ENCODE data around the gene MAML2. TPM values are rescaled to one million over a fixed set of nuclear protein-coding genes. Genes with fewer than 3 reads are reported as not detected.

Gene MAML2
- total RNA-seq, 3 donors from 2014 or later (not counting 1 experiment from before 2014, with no cell fraction given), result 14.2 to 20.5 (median 16.1) TPM

GRCh38 chr11:96045622-96046456, 297.2 kb downstream of the MAML2 start:
- no peaks in the 10 kb centered on the region for H3K4me1 ChIP-seq (ENCODE audit: control insufficient read depth, insufficient read depth, low read length)
- H3K9me3 ChIP-seq (ENCODE audit: control insufficient read depth, insufficient read depth, low read length), result no peaks in the 10 kb centered on the region
- H3K27me3 ChIP-seq (ENCODE audit: control insufficient read depth, insufficient read depth, low read length), result no peaks in the 10 kb centered on the region
- H3K4me3 ChIP-seq (ENCODE audit: low read length), result no peak overlapping the region
- H3K27me3 Mint-ChIP-seq (ENCODE audit: low read depth in 2 of 2), result no peaks in the 10 kb centered on the region
- no peaks in the 10 kb centered on the region for H3K36me3 ChIP-seq (ENCODE audit: control insufficient read depth, insufficient read depth, low read length)
- intact Hi-C loops (cut with micrococcal nuclease), result no loop called here
- no peak overlapping the region for H3K27ac Mint-ChIP-seq
- no peaks in the 10 kb centered on the region for H3K9me3 Mint-ChIP-seq
- no peak overlapping the region for H3K27ac ChIP-seq (ENCODE audit: low read length)
- WGBS (ENCODE audit: insufficient coverage), result 64% methylated on average over 9 of the region's 11 CpGs
- TF ChIP-seq CTCF (IDR thresholded peaks at IDR 0.05), result no peak
- no peaks in the 10 kb centered on the region for H3K36me3 Mint-ChIP-seq
- H3K4me3 Mint-ChIP-seq, result no peak overlapping the region
- DNase-seq (no peak), ATAC-seq (no peak)
- H3K4me1 Mint-ChIP-seq, result peaks cover 0 to 8% of the 10 kb centered on the region in 2 donors

- no peaks in the 10 kb centered on the region for H3K27me3 ChIP-seq (ENCODE audit: control insufficient read depth, insufficient read depth, low read length)
- no peaks in the 10 kb centered on the region for H3K4me1 ChIP-seq (ENCODE audit: control insufficient read depth, insufficient read depth, low read length)
- H3K9me3 ChIP-seq (ENCODE audit: control insufficient read depth, insufficient read depth, low read length), result no peaks in the 10 kb centered on the region
- Mint-ChIP-seq H3K27me3 (ENCODE audit: low read depth in 2 of 2) (no peaks in the 10 kb centered on the region), H3K36me3 (no peaks in the 10 kb centered on the region), H3K4me3 (no peak overlapping the region), H3K9me3 (no peaks in the 10 kb centered on the region), H3K27ac (no peak overlapping the region), H3K4me1 (peaks cover 0 to 8% of the 10 kb centered on the region in 2 donors)
- DNase-seq, result no peak
- no peaks in the 10 kb centered on the region for H3K36me3 ChIP-seq (ENCODE audit: control insufficient read depth, insufficient read depth, low read length)
- no peak for TF ChIP-seq CTCF (IDR thresholded peaks at IDR 0.05)
- 75% methylated on average over 2 of the region's 2 CpGs for WGBS (ENCODE audit: insufficient coverage)
- H3K4me3 ChIP-seq (ENCODE audit: low read length), result no peak overlapping the region
- H3K27ac ChIP-seq (ENCODE audit: low read length), result no peak overlapping the region
- intact Hi-C loops (cut with micrococcal nuclease), result no loop called here
- no peak for ATAC-seq
Observed at GRCh38 chr11:96044747-96045146, 298.2 kb downstream of the MAML2 start.

GRCh38 chr11:96044311-96044710, 298.7 kb downstream of the MAML2 start:
- Mint-ChIP-seq H3K27ac (no peak overlapping the region), H3K27me3 (ENCODE audit: low read depth in 2 of 2) (no peaks in the 10 kb centered on the region), H3K36me3 (no peaks in the 10 kb centered on the region), H3K4me1 (peaks cover 0 to 8% of the 10 kb centered on the region in 2 donors), H3K9me3 (no peaks in the 10 kb centered on the region), H3K4me3 (no peak overlapping the region)
- Histone ChIP-seq H3K9me3 (ENCODE audit: control insufficient read depth, insufficient read depth, low read length) (no peaks in the 10 kb centered on the region), H3K36me3 (ENCODE audit: control insufficient read depth, insufficient read depth, low read length) (no peaks in the 10 kb centered on the region), H3K4me3 (ENCODE audit: low read length) (no peak overlapping the region), H3K27ac (ENCODE audit: low read length) (no peak overlapping the region), H3K27me3 (ENCODE audit: control insufficient read depth, insufficient read depth, low read length) (no peaks in the 10 kb centered on the region), H3K4me1 (ENCODE audit: control insufficient read depth, insufficient read depth, low read length) (no peaks in the 10 kb centered on the region)
- no peak for TF ChIP-seq CTCF (IDR thresholded peaks at IDR 0.05)
- no peak for ATAC-seq
- DNase-seq, result no peak
- intact Hi-C loops (cut with micrococcal nuclease), result no loop called here

GRCh38 chr11:96043291-96043690, 299.7 kb downstream of the MAML2 start:
- no peak overlapping the region for H3K27ac Mint-ChIP-seq
- no peaks in the 10 kb centered on the region for H3K9me3 Mint-ChIP-seq
- intact Hi-C loops (cut with micrococcal nuclease), result no loop called here
- H3K4me1 Mint-ChIP-seq, result peaks cover 0 to 8% of the 10 kb centered on the region in 2 donors
- no CpG with 5 or more reads among the region's 1 CpG for WGBS (ENCODE audit: insufficient coverage)
- H3K27me3 Mint-ChIP-seq (ENCODE audit: low read depth in 2 of 2), result no peaks in the 10 kb centered on the region
- H3K4me3 Mint-ChIP-seq, result no peak overlapping the region
- Histone ChIP-seq H3K27me3 (ENCODE audit: control insufficient read depth, insufficient read depth, low read length) (no peaks in the 10 kb centered on the region), H3K4me3 (ENCODE audit: low read length) (no peak overlapping the region), H3K27ac (ENCODE audit: low read length) (no peak overlapping the region), H3K36me3 (ENCODE audit: control insufficient read depth, insufficient read depth, low read length) (no peaks in the 10 kb centered on the region), H3K4me1 (ENCODE audit: control insufficient read depth, insufficient read depth, low read length) (no peaks in the 10 kb centered on the region), H3K9me3 (ENCODE audit: control insufficient read depth, insufficient read depth, low read length) (no peaks in the 10 kb centered on the region)
- no peaks in the 10 kb centered on the region for H3K36me3 Mint-ChIP-seq
- no peak for TF ChIP-seq CTCF (IDR thresholded peaks at IDR 0.05)
- DNase-seq, result no peak
- no peak for ATAC-seq
